ENCODE measurements around the gene GSN. TPM values are rescaled to one million over a fixed set of nuclear protein-coding genes. Genes with fewer than 3 reads are reported as not detected.

Gene GSN
- total RNA-seq, 2 donors from 2014 or later, result 57.0 to 77.2 TPM

DNA sequence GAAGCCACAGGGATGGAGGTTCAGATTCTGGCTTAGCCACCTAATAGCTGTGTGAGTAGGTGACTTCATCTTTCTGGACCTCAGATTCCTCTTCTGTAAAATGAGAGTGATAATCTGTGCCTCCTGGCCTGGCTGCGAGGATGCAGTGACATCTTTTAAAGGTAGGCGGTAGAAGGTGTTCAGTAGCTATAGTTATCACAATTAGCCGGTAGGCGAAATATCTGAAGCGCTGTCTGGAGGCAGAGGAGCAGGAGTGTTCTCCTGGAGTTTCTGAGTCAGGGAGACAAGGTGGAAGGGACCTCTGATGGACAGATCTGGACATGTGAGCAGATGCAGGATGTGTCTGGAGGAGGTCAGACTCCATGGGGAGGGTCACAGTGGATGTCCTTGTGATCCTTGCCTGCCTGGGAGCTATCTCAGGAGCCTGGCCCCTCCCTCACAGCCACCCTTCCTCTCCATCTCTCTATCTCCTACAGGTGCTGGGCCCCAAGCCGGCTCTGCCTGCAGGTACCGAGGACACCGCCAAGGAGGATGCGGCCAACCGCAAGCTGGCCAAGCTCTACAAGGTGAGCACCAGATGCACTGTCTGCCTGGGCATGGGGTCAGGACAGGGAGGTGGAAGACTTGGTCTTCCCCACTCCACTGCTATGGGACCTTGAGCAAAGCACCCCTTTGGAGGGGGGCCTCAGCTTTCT is 45.6 kb downstream of the GSN start:
- no peak for DNase-seq
- peaks cover 43% of the 10 kb centered on the region for H3K36me3 Mint-ChIP-seq (ENCODE audit: low read depth)
- H3K9ac ChIP-seq (ENCODE audit: extremely low read depth, low read length, poor library complexity, severe bottlenecking), result no peak overlapping the region
- H3K27me3 Mint-ChIP-seq (ENCODE audit: insufficient read depth), result peaks cover 2% of the 10 kb centered on the region
- H3K4me3 Mint-ChIP-seq, result no peak overlapping the region
- no peaks in the 10 kb centered on the region for H3K9me3 ChIP-seq (ENCODE audit: control insufficient read depth, low read length)
- no peak overlapping the region for H3K4me3 ChIP-seq (ENCODE audit: low read length)
- no peaks in the 10 kb centered on the region for H3K4me1 ChIP-seq (ENCODE audit: control insufficient read depth, insufficient read depth, low read length)
- H3K36me3 ChIP-seq (ENCODE audit: control insufficient read depth, insufficient read depth, low read length), result peaks cover 15% of the 10 kb centered on the region
- peaks cover 2% of the 10 kb centered on the region for H3K9me3 Mint-ChIP-seq
- no peaks in the 10 kb centered on the region for H3K27me3 ChIP-seq (ENCODE audit: control insufficient read depth, insufficient read depth, low read length, poor library complexity, severe bottlenecking)
- no peaks in the 10 kb centered on the region for H3K4me1 Mint-ChIP-seq
- TF ChIP-seq, protein P1, sequence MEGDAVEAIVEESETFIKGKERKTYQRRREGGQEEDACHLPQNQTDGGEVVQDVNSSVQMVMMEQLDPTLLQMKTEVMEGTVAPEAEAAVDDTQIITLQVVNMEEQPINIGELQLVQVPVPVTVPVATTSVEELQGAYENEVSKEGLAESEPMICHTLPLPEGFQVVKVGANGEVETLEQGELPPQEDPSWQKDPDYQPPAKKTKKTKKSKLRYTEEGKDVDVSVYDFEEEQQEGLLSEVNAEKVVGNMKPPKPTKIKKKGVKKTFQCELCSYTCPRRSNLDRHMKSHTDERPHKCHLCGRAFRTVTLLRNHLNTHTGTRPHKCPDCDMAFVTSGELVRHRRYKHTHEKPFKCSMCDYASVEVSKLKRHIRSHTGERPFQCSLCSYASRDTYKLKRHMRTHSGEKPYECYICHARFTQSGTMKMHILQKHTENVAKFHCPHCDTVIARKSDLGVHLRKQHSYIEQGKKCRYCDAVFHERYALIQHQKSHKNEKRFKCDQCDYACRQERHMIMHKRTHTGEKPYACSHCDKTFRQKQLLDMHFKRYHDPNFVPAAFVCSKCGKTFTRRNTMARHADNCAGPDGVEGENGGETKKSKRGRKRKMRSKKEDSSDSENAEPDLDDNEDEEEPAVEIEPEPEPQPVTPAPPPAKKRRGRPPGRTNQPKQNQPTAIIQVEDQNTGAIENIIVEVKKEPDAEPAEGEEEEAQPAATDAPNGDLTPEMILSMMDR (conservative IDR thresholded peaks at IDR 0.05), result no peak
- H3K27ac Mint-ChIP-seq, result no peak overlapping the region
- H3K27ac ChIP-seq (ENCODE audit: low read depth, low read length), result no peak overlapping the region
- 95 to 98% methylated on average over 5 to 10 of the region's 10 CpGs for WGBS, 2 experiments (ENCODE audit: insufficient coverage in 1 of 2, insufficient read length in 1 of 2)

- WGBS, 2 experiments (ENCODE audit: insufficient coverage in 1 of 2, insufficient read length in 1 of 2), result 92 to 98% methylated on average over 5 to 6 of the region's 6 CpGs
- no peak overlapping the region for H3K27ac Mint-ChIP-seq
- H3K9me3 Mint-ChIP-seq, result peaks cover 1% of the 10 kb centered on the region
Observed at GRCh38 chr9:121316378-121316777, 48.4 kb downstream of the GSN start.

GRCh38 chr9:121316852-121317373 is 49.0 kb downstream of the GSN start:
- Histone ChIP-seq H3K4me1 (ENCODE audit: control insufficient read depth, insufficient read depth, low read length) (no peaks in the 10 kb centered on the region), H3K27me3 (ENCODE audit: control insufficient read depth, insufficient read depth, low read length, poor library complexity, severe bottlenecking) (no peaks in the 10 kb centered on the region), H3K9ac (ENCODE audit: extremely low read depth, low read length, poor library complexity, severe bottlenecking) (no peak overlapping the region), H3K4me3 (ENCODE audit: low read length) (no peak overlapping the region), H3K9me3 (ENCODE audit: control insufficient read depth, low read length) (no peaks in the 10 kb centered on the region), H3K36me3 (ENCODE audit: control insufficient read depth, insufficient read depth, low read length) (peaks cover 14% of the 10 kb centered on the region), H3K27ac (ENCODE audit: low read depth, low read length) (no peak overlapping the region)
- Mint-ChIP-seq H3K9me3 (peaks cover 1% of the 10 kb centered on the region), H3K27ac (no peak overlapping the region), H3K4me3 (no peak overlapping the region), H3K27me3 (ENCODE audit: insufficient read depth) (no peaks in the 10 kb centered on the region), H3K36me3 (ENCODE audit: low read depth) (peaks cover 33% of the 10 kb centered on the region), H3K4me1 (no peaks in the 10 kb centered on the region)
- 91 to 92% methylated on average over 7 to 11 of the region's 11 CpGs for WGBS, 2 experiments (ENCODE audit: insufficient coverage in 1 of 2, insufficient read length in 1 of 2)
- no peak for DNase-seq
- TF ChIP-seq, protein P1 (conservative IDR thresholded peaks at IDR 0.05), result no peak

More at GRCh38 chr9:121316378-121316777, 48.4 kb downstream of the GSN start:
- Mint-ChIP-seq H3K4me1 (no peaks in the 10 kb centered on the region), H3K27me3 (ENCODE audit: insufficient read depth) (no peaks in the 10 kb centered on the region), H3K4me3 (no peak overlapping the region), H3K36me3 (ENCODE audit: low read depth) (peaks cover 37% of the 10 kb centered on the region)
- DNase-seq, result no peak
- Histone ChIP-seq H3K4me3 (ENCODE audit: low read length) (no peak overlapping the region), H3K36me3 (ENCODE audit: control insufficient read depth, insufficient read depth, low read length) (peaks cover 17% of the 10 kb centered on the region), H3K27me3 (ENCODE audit: control insufficient read depth, insufficient read depth, low read length, poor library complexity, severe bottlenecking) (no peaks in the 10 kb centered on the region), H3K4me1 (ENCODE audit: control insufficient read depth, insufficient read depth, low read length) (no peaks in the 10 kb centered on the region), H3K9me3 (ENCODE audit: control insufficient read depth, low read length) (no peaks in the 10 kb centered on the region), H3K27ac (ENCODE audit: low read depth, low read length) (no peak overlapping the region), H3K9ac (ENCODE audit: extremely low read depth, low read length, poor library complexity, severe bottlenecking) (no peak overlapping the region)
- TF ChIP-seq, protein P1 (conservative IDR thresholded peaks at IDR 0.05), result no peak

Measured in endodermal cell (in vitro differentiated cells).